DND-41 (cell line): Measurements from ENCODE around the gene DAD1.
"Not testable (repeated sequence)": the region's sequence is repeated elsewhere in the genome, so short reads cannot be mapped to it uniquely, and the experiment has no call there.

ENCODE experiments used
- ATAC-seq: fragments of 200-7000 bp; cut with Tn5 transposase; 3 replicates; pipeline ENCODE4 v1.9.1; 2021; ENCODE audit warnings: low read depth; ENCODE audit not compliant: insufficient read depth
- DNase-seq: peaks from one replicate; pipeline ENCODE4 v3.0.0-alpha.2; 2020
- H2AFZ ChIP-seq: 2 replicates; pipeline ENCODE4 v1.6.0; 2012; ENCODE audit warnings: low read depth, low read length
- H3K27ac ChIP-seq: 2 replicates; pipeline ENCODE4 v1.5.1; 2012; ENCODE audit warnings: low read length, inconsistent platforms
- H3K27me3 ChIP-seq: fragments of 200-600 bp; sonication (generic); 2 replicates; pipeline ENCODE4 v1.6.0; 2012; ENCODE audit warnings: low read length, mild to moderate bottlenecking, inconsistent platforms; ENCODE audit not compliant: insufficient read depth, poor library complexity
- H3K36me3 ChIP-seq: 2 replicates; pipeline ENCODE4 v1.5.1; 2012; ENCODE audit warnings: low read length, inconsistent platforms; ENCODE audit not compliant: insufficient read depth
- H3K4me1 ChIP-seq: 2 replicates; pipeline ENCODE4 v1.5.1; 2012; ENCODE audit warnings: mild to moderate bottlenecking, low read length; ENCODE audit not compliant: insufficient read depth
- H3K4me2 ChIP-seq: 2 replicates; pipeline ENCODE4 v1.6.0; 2012; ENCODE audit warnings: mild to moderate bottlenecking, moderate library complexity, low read length, inconsistent platforms; ENCODE audit not compliant: insufficient read depth
- H3K4me3 ChIP-seq, 2 experiments: fragments of 200-600 bp in 1 of 2; shearing (Covaris generic) in 1 of 2; 2 replicates each; pipeline ENCODE4 v1.5.1; 2012 to 2016; ENCODE audit warnings: inconsistent platforms in 2 of 2, low read length in 2 of 2, mild to moderate bottlenecking in 2 of 2, low read depth in 1 of 2, moderate library complexity in 1 of 2
- H3K79me2 ChIP-seq: 2 replicates; pipeline ENCODE4 v1.6.0; 2012; ENCODE audit warnings: low read length, inconsistent platforms; ENCODE audit not compliant: insufficient read depth
- H3K9ac ChIP-seq: 2 replicates; pipeline ENCODE4 v1.6.0; 2012; ENCODE audit warnings: low read depth, mild to moderate bottlenecking, inconsistent platforms, low read length, moderate library complexity
- H3K9me3 ChIP-seq: 2 replicates; pipeline ENCODE4 v1.5.1; 2012; ENCODE audit warnings: low read length, moderate library complexity, mild to moderate bottlenecking, inconsistent platforms; ENCODE audit not compliant: insufficient read depth, severe bottlenecking
- H4K20me1 ChIP-seq: 2 replicates; pipeline ENCODE4 v1.6.0; 2012; ENCODE audit warnings: low read length; ENCODE audit not compliant: insufficient read depth
- CTCF ChIP-seq: IDR thresholded peaks from 2 replicates; pipeline ENCODE4 v1.5.1; 2012; ENCODE audit warnings: borderline replicate concordance, low read length, moderate library complexity, mild to moderate bottlenecking; ENCODE audit not compliant: poor library complexity, severe bottlenecking; ENCODE audit errors: extremely low read depth
- EZH2 ChIP-seq: IDR thresholded peaks from 3 replicates; pipeline ENCODE4 v1.6.1; 2012; ENCODE audit warnings: borderline replicate concordance, low read depth, mild to moderate bottlenecking, moderate library complexity, low read length, inconsistent platforms; ENCODE audit not compliant: severe bottlenecking

Gene DAD1

DNA sequence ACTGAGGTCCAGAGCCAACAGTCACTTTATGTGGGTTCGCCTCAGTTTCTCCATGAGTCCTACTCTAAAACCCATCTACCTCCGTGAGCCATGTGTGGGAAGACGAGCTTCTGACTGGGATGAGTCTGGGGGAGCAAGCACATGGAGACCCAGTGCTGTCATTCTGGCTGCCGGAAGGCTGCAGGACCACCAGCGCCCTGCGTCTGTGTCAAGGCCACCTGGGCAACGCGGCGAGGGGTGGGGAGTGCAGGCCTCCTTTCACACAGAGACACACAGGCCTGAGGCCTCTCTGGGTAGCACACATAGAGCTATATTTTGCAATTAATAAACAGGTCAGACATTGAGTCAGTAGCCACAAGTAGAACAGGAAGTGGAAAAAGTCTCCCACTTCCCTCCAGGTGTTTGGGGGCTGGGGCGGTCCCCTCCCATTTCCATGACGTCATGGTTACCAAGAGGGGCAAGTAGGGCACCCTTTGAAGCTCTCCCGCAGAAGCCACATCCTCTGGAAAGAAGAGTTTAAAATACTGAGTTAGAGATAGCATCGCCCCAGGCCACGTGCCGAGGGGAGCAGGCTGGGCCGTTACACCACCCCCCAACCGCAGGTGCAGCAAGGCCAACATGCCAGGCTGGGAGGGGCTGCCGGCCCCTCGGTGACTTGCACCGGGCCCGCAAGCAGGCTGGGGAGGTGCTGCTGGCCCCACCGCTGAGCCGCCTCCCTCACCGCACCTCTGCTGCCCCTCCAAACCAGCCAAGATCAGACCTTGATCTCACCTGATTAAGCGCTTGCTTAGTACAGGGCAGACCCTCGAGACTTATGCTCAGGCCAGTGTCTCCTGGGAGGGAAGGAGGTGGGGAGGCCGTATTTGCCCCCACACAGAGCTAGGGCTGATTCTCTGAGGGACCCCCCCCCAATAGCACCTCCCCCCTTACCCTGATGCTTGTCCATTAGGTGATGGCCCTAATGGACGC is 32.7 kb downstream of the DAD1 start:
- H3K4me1 ChIP-seq: peaks cover 39% of the 10 kb centered on the region
- peak; percentile 99 for DNase-seq
- H2AFZ ChIP-seq: no peak overlapping the region

DNA sequence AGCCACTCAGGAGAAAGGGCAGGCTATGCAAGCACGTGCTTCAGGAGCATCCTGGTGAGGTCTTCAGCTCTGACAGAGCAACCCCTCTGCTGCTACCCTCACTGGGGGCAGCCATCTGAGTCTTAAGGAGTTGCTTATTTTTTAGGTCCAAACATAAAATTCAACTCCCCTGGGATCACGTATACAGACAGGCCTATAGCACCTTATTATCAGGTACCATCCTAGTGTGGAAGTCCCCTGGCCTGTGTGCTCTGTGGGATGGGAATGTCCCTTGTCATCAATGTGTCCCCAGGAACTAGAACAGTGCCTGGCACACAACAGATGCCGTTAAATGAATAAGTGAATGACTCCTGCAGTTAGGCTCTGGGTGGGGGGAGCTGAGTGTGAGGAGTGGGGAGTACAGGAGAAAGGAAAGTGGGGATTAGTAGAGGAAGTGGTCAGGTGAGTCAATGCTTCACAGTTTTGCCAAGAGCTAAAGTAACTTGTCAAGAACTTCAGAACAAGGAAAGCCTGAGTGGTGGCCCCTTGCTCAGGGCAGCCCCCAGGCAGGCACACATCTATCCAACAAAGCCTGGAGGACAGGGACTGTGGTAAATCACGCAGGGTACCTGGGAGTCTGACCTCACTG is 33.5 kb downstream of the DAD1 start:
- Histone ChIP-seq H4K20me1 (peaks cover 53% of the 10 kb centered on the region), H3K27me3 (peaks cover 42% of the 10 kb centered on the region), H3K9ac (peak overlapping the region; percentile 49), H3K27ac (peak overlapping the region; percentile 92), H3K9me3 (no peaks in the 10 kb centered on the region), H2AFZ (no peak overlapping the region), H3K36me3 (no peaks in the 10 kb centered on the region), H3K79me2 (no peaks in the 10 kb centered on the region), H3K4me3 (peak overlapping the region in 1 of 2 experiments; percentile 35; a peak in 1 of 4 replicates), H3K4me2 (peak overlapping the region; percentile 69), H3K4me1 (peaks cover 31% of the 10 kb centered on the region)
- ATAC-seq (peak; percentile 14), DNase-seq (peak; percentile 60)
- TF ChIP-seq EZH2: no peak
- no peak for TF ChIP-seq CTCF

More for the DNA sequence above, 32.7 kb downstream of the DAD1 start:
- Histone ChIP-seq H4K20me1 (peaks cover 56% of the 10 kb centered on the region), H3K9me3 (no peaks in the 10 kb centered on the region), H3K79me2 (no peaks in the 10 kb centered on the region), H3K27ac (peak overlapping the region; percentile 92), H3K9ac (peak overlapping the region; percentile 56), H3K4me2 (peak overlapping the region; percentile 69), H3K36me3 (no peaks in the 10 kb centered on the region), H3K27me3 (peaks cover 34% of the 10 kb centered on the region), H3K4me3 (peak overlapping the region in 1 of 2 experiments; percentile 51; a peak in 2 of 4 replicates)
- peak; percentile 80 for ATAC-seq
- TF ChIP-seq EZH2: no peak

DNA sequence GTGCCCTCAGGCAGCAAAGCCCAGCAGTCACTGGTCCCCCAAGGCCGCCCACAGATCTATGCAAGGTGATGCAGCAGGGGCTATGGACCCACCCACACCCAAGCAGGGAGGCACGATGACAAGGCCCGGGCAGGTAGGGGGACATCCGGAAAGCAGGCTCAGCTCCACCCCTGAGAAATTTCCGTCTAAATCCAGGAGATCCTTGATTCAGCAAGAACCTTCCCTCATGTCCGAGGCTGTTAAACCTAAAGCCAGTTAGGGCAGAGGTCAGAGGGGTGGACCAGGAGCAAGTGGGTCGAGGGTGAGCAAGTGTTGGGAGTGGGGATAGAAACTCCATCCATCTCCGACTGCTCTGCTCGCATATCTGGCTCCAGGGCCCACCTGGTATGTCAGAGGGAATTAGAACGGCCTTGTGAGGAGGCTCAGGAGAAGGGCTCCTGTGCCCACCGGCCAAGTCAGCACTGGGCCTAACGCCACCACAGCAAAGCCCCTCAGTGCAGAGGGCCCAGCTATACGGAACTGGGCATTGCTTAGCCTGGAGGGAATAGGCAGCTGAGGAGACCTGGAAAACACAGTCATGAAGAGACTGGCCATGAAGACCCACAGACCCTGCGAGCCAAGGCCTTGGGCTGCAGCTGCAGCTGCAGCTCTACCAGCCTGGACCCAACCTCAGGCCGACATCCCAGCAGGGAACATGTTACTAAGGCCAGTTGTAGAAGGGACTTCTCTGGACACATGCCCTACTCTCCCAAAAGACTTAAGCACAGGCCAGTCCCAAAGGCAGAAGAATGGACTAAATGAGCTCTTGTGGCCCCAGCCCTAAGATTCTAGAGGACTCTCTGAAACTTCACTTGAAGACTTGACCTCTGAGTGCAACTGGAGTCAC is 34.3 kb downstream of the DAD1 start:
- no peaks in the 10 kb centered on the region for H3K9me3 ChIP-seq
- H3K4me2 ChIP-seq: no peak overlapping the region
- H3K27ac ChIP-seq: peak overlapping the region; percentile 92; the same call in 1 of the 2 replicates
- TF ChIP-seq CTCF (no peak), EZH2 (no peak)
- no peaks in the 10 kb centered on the region for H3K79me2 ChIP-seq
- no peaks in the 10 kb centered on the region for H3K36me3 ChIP-seq
- H3K4me3 ChIP-seq: no peak overlapping the region
- DNase-seq (no peak), ATAC-seq (no peak)
- no peak overlapping the region for H2AFZ ChIP-seq
- H3K27me3 ChIP-seq: peaks cover 46% of the 10 kb centered on the region
- peaks cover 48% of the 10 kb centered on the region for H4K20me1 ChIP-seq
- peaks cover 29% of the 10 kb centered on the region for H3K4me1 ChIP-seq
- no peak overlapping the region for H3K9ac ChIP-seq

- not testable (repeated sequence) for DNase-seq, H3K27ac ChIP-seq, H3K4me3 ChIP-seq, H3K79me2 ChIP-seq, H2AFZ ChIP-seq, H3K4me2 ChIP-seq, H3K9me3 ChIP-seq, H3K9ac ChIP-seq, ATAC-seq, H3K36me3 ChIP-seq
- Histone ChIP-seq H3K4me1 (peaks cover 29% of the 10 kb centered on the region), H3K27me3 (peaks cover 46% of the 10 kb centered on the region), H4K20me1 (peaks cover 53% of the 10 kb centered on the region)
Measured at GRCh38 chr14:22553861-22554497, 35.0 kb downstream of the DAD1 start.
